Keratinocyte (primary cell): Measurements from ENCODE around the gene FAM228A.

ENCODE experiments used
- EZH2 ChIP-seq: IDR thresholded peaks from one replicate; pipeline ENCODE4 v1.6.1; 2012; ENCODE audit warnings: inconsistent platforms, mild to moderate bottlenecking, low read length, moderate library complexity
- TF ChIP-seq, protein P1 (sequence below), 3 experiments: IDR thresholded peaks in 1 of 3; conservative IDR thresholded peaks in 1 of 3; optimal IDR thresholded peaks in 1 of 3; 2 replicates in 2 of 3; 3 replicates in 1 of 3; pipeline versions ENCODE3 to v1.5.1; 2011; ENCODE audit warnings: low read length in 3 of 3, mild to moderate bottlenecking in 3 of 3, moderate library complexity in 2 of 3, control low read depth in 1 of 3, inconsistent platforms in 1 of 3; ENCODE audit not compliant: insufficient read depth in 2 of 3; ENCODE audit errors: extremely low read depth in 1 of 3

DNA sequence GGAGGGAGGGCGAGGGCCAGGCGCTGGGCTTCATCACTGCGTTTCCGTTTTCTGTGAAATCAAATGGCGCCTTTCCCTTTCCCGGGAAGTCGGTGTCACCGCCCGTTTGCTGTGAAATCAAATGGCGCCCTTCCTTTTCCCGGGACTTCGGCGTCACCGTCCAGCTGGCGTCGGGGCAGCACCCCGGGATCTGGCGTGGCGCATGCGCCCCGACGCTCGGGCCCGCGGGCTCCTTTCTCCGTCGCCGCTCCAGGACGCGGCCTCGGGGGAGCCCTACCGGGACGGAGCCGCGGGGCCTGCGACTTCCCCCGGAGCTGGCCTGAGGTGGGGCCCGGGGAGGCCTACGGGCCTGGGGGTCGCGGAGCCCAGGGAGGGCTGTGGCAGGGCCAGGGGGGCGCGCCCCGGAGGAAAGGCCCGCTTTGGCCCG, at the start of gene FAM228A:
- TF ChIP-seq, protein P1, sequence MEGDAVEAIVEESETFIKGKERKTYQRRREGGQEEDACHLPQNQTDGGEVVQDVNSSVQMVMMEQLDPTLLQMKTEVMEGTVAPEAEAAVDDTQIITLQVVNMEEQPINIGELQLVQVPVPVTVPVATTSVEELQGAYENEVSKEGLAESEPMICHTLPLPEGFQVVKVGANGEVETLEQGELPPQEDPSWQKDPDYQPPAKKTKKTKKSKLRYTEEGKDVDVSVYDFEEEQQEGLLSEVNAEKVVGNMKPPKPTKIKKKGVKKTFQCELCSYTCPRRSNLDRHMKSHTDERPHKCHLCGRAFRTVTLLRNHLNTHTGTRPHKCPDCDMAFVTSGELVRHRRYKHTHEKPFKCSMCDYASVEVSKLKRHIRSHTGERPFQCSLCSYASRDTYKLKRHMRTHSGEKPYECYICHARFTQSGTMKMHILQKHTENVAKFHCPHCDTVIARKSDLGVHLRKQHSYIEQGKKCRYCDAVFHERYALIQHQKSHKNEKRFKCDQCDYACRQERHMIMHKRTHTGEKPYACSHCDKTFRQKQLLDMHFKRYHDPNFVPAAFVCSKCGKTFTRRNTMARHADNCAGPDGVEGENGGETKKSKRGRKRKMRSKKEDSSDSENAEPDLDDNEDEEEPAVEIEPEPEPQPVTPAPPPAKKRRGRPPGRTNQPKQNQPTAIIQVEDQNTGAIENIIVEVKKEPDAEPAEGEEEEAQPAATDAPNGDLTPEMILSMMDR (optimal IDR thresholded peaks at IDR 0.05 in 1 of 3, IDR thresholded peaks at IDR 0.05 in 1 of 3, conservative IDR thresholded peaks at IDR 0.05 in 1 of 3; ENCODE audit: extremely low read depth in 1 of 3, insufficient read depth in 2 of 3, low read length in 3 of 3), result no peak
- TF ChIP-seq EZH2, result no peak
